Activated CD4-positive, alpha-beta T cell treated with anti-CD3 and anti-CD28 coated beads, Interleukin-2, amount 10 ng/mL, durations not matched to agents 7 days and 5 days (primary cell): Measurements from ENCODE around the gene SLC1A1. TPM values are rescaled to one million over a fixed set of nuclear protein-coding genes. Genes with fewer than 3 reads are reported as not detected.
"Not testable (repeated sequence)": the region's sequence is repeated elsewhere in the genome, so short reads cannot be mapped to it uniquely, and the experiment has no call there.

Source experiments
- CTCF ChIA-PET: fragments of 350-600 bp; sonication (Branson Sonifier 250); formaldehyde crosslinking; loops from one replicate; lab custom pipeline; 2021; ENCODE audit warnings: antibody characterized with exemption; lab: Charles Lee
- POLR2A ChIA-PET: fragments of 350-600 bp; sonication (Branson Sonifier 250); formaldehyde crosslinking; loops from one replicate; lab custom pipeline; 2021; ENCODE audit warnings: antibody characterized with exemption; lab: Charles Lee
- DNase-seq: peaks from one replicate; pipeline ENCODE4 v3.0.0-alpha.2; 2020
- H3K27ac Mint-ChIP-seq: one replicate; pipeline ENCODE4 v1.8.0; 2021; ENCODE audit warnings: mild to moderate bottlenecking, moderate library complexity, mixed read lengths
- H3K27me3 Mint-ChIP-seq: one replicate; pipeline ENCODE4 v1.8.0; 2021; ENCODE audit warnings: mixed read lengths
- H3K36me3 Mint-ChIP-seq: one replicate; pipeline ENCODE4 v1.8.0; 2021; ENCODE audit warnings: low read depth, mixed read lengths
- H3K4me1 Mint-ChIP-seq: one replicate; pipeline ENCODE4 v1.8.0; 2021; ENCODE audit warnings: mixed read lengths
- H3K4me3 Mint-ChIP-seq: one replicate; pipeline ENCODE4 v1.8.0; 2021; ENCODE audit warnings: mild to moderate bottlenecking, moderate library complexity, mixed read lengths
- H3K9me3 Mint-ChIP-seq: one replicate; pipeline ENCODE4 v1.8.0; 2021; ENCODE audit warnings: mixed read lengths
- total RNA-seq, 2 experiments: library from RNA; stranded (reverse); gene quantifications; one replicate each; pipeline ENCODE4 v1.2.3, GENCODE V29; 2021

SLC1A1 gene
- total RNA-seq, 2 experiments from 2014 or later: 0.10 TPM; not detected in 1

- ChIA-PET CTCF (no interaction called here), POLR2A (no interaction called here)
- no peaks in the 10 kb centered on the region for H3K27me3 Mint-ChIP-seq
- no peak overlapping the region for H3K27ac Mint-ChIP-seq
- H3K4me3 Mint-ChIP-seq: no peak overlapping the region
- no peaks in the 10 kb centered on the region for H3K9me3 Mint-ChIP-seq
- peaks cover 30% of the 10 kb centered on the region for H3K4me1 Mint-ChIP-seq
- no peak for DNase-seq
- H3K36me3 Mint-ChIP-seq: peaks cover 3% of the 10 kb centered on the region
Observed at GRCh38 chr9:4594545-4594944, 104.3 kb downstream of the SLC1A1 start.

GRCh38 chr9:4594994-4595393, 104.7 kb downstream of the SLC1A1 start:
- ChIA-PET POLR2A (no interaction called here), CTCF (no interaction called here)
- Mint-ChIP-seq H3K4me1 (peaks cover 34% of the 10 kb centered on the region), H3K4me3 (no peak overlapping the region), H3K9me3 (no peaks in the 10 kb centered on the region), H3K27me3 (no peaks in the 10 kb centered on the region), H3K27ac (no peak overlapping the region), H3K36me3 (peaks cover 3% of the 10 kb centered on the region)
- DNase-seq: no peak

- Mint-ChIP-seq H3K4me3 (peak overlapping the region; percentile 25), H3K27ac (peak overlapping the region; percentile 90), H3K9me3 (no peaks in the 10 kb centered on the region), H3K36me3 (peaks cover 3% of the 10 kb centered on the region), H3K4me1 (peaks cover 47% of the 10 kb centered on the region), H3K27me3 (no peaks in the 10 kb centered on the region)
- ChIA-PET CTCF (no interaction called here), POLR2A (no interaction called here)
- DNase-seq: peak; percentile 79
Observed at GRCh38 chr9:4596165-4596922, 106.1 kb downstream of the SLC1A1 start.

DNA sequence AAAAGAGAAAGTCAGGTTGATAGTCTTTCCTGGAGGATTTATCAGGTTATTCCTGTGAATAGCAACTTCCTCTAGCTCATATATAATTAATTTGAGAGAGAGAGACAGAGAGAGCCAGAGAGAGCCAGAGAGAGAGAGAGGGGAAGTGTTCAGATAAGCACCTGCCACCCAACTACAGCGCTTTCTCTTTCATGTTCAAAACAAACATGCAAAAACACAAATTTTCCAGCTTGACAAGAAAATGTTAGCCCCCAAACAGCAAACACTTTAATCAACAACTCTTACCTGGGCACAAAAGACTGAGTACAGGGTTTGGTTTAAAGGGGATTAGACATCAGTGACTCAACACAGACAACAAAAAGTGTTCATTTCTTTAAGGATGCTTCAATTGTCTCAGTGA, 110.1 kb downstream of the SLC1A1 start:
- Mint-ChIP-seq H3K36me3 (peaks cover 2% of the 10 kb centered on the region), H3K9me3 (peaks cover 4% of the 10 kb centered on the region), H3K27ac (peak overlapping the region; percentile 78), H3K4me3 (no peak overlapping the region), H3K4me1 (peaks cover 60% of the 10 kb centered on the region), H3K27me3 (no peaks in the 10 kb centered on the region)
- POLR2A ChIA-PET: interaction anchor here (0.6 kb wide), 1 partner anchor 98 kb away, joined by 3 read pairs; no protein-coding TSS in a partner anchor
- peak; percentile 40 for DNase-seq
- CTCF ChIA-PET: interaction anchor here (0.6 to 1.2 kb wide), 3 partner anchors 43 to 1209 kb away, joined by 3 to 4 read pairs (median 3); no protein-coding TSS in a partner anchor

DNA sequence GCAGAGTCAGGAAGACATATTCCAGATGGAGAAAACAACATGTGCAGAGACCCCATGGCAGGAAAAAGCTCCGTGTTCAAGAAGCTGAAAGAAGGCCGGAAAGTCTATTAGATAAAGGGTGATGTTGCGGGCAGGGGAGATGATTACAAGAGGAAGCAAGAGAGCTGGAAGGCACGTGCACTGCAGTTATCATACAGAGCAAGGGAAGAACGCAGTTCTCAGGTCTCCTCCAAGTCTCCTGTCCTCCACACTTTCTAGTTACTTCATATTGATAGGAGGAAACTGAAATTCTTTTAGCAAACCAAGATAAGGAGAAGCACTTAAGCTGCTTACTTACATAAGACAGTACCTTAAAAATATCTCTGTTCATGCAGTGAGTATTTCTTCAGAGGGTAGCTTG, 113.6 kb downstream of the SLC1A1 start:
- Mint-ChIP-seq H3K27ac (no peak overlapping the region), H3K9me3 (peaks cover 4% of the 10 kb centered on the region), H3K4me3 (no peak overlapping the region), H3K27me3 (no peaks in the 10 kb centered on the region), H3K36me3 (no peaks in the 10 kb centered on the region), H3K4me1 (peaks cover 37% of the 10 kb centered on the region)
- POLR2A ChIA-PET: no interaction called here
- DNase-seq: no peak
- CTCF ChIA-PET: interaction anchor here (1.1 to 3.2 kb wide), 2 partner anchors 19 to 155 kb away, joined by 3 to 10 read pairs; no protein-coding TSS in a partner anchor

DNA sequence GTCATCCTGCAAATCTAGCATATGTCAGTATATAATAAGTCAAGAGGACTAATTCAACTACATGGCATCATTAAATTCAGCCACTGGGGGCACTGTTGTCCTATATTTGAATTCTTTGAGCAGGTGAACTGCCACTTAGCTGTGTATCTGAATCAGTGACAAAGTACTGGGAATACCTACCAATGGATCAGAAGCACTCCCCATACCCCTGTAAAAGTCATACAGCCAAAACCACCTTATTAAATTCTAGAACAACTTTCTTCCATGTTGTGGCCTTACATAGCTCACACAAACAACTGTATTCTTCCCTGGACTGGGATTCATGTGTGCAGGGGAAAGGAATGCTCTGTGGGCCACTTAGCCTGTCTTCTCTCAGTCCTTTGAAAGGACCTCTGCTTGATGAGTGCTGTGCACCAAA, 114.4 kb downstream of the SLC1A1 start:
- no peaks in the 10 kb centered on the region for H3K36me3 Mint-ChIP-seq
- no peak overlapping the region for H3K4me3 Mint-ChIP-seq
- H3K9me3 Mint-ChIP-seq: peaks cover 4% of the 10 kb centered on the region
- POLR2A ChIA-PET: no interaction called here
- CTCF ChIA-PET: interaction anchor here (0.5 to 3.2 kb wide), 9 partner anchors 16 to 1682 kb away, joined by 3 to 10 read pairs (median 3); no protein-coding TSS in a partner anchor
- H3K4me1 Mint-ChIP-seq: peaks cover 36% of the 10 kb centered on the region
- H3K27ac Mint-ChIP-seq: no peak overlapping the region
- peak; percentile 82 for DNase-seq
- no peaks in the 10 kb centered on the region for H3K27me3 Mint-ChIP-seq

DNA sequence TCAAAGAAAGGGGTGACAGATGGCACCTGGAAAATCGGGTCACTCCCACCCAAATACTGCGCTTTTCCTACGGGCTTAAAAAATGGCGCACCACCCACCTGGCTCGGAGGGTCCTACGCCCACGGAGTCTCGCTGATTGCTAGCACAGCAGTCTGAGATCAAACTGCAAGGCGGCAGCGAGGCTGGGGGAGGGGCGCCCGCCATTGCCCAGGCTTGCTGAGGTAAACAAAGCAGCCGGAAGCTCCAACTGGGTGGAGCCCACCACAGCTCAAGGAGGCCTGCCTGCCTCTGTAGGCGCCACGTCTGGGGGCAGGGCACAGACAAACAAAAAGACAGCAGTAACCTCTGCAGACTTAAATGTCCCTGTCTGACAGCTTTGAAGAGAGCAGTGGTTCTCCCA, 115.8 kb downstream of the SLC1A1 start:
- DNase-seq: peak; percentile 49
- H3K27me3 Mint-ChIP-seq, H3K9me3 Mint-ChIP-seq, CTCF ChIA-PET, POLR2A ChIA-PET, H3K36me3 Mint-ChIP-seq, H3K27ac Mint-ChIP-seq, H3K4me3 Mint-ChIP-seq: not testable (repeated sequence)
- H3K4me1 Mint-ChIP-seq: peaks cover 23% of the 10 kb centered on the region

DNA sequence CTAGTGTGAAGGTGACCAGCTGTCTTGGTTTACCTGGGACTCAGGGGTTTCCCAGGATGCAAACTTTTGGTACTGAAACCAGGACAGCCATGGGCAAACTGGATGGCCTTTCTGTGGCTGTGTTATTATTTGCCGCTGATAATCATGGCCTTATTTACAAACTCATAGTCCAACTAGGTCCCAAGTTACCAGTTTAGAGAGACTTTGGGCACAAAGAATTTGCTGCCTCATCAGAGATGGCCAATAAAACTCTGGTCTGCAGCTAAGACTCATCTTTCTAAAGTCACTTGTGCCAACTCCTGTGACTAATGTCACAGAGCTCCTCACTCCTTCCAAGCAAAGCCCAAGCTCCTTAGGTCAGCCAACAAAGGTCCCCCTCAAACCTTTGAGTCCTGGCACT, 124.4 kb downstream of the SLC1A1 start:
- H3K27me3 Mint-ChIP-seq: peaks cover 2% of the 10 kb centered on the region
- no peak for DNase-seq
- H3K9me3 Mint-ChIP-seq: no peaks in the 10 kb centered on the region
- H3K36me3 Mint-ChIP-seq: no peaks in the 10 kb centered on the region
- H3K4me1 Mint-ChIP-seq: peaks cover 11% of the 10 kb centered on the region
- H3K27ac Mint-ChIP-seq: no peak overlapping the region
- CTCF ChIA-PET: no interaction called here
- no peak overlapping the region for H3K4me3 Mint-ChIP-seq
- POLR2A ChIA-PET: no interaction called here

DNA sequence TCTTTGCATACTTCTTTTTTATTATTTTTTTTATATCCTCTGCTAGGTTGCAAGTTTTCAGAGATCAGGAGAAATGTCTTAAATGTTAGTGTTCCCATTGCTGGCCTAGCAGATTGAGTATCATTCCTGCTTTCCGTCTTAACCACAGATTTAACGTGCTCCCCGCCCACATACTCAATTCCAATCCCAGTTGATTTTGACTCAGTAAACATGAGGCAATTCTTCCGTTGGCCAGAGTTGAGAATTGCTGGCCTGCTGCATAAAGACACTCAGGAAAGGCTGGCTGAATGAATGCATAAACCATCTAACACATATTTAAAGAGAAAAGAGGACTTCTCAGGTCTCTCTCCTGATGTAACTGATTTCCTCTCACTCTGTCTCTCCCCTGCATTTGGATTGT, 125.0 kb downstream of the SLC1A1 start:
- Mint-ChIP-seq H3K27me3 (peaks cover 2% of the 10 kb centered on the region), H3K27ac (no peak overlapping the region), H3K36me3 (no peaks in the 10 kb centered on the region), H3K4me1 (peaks cover 17% of the 10 kb centered on the region), H3K4me3 (no peak overlapping the region), H3K9me3 (no peaks in the 10 kb centered on the region)
- ChIA-PET POLR2A (no interaction called here), CTCF (no interaction called here)
- no peak for DNase-seq

GRCh38 chr9:4615778-4616177, 125.5 kb downstream of the SLC1A1 start:
- H3K4me3 Mint-ChIP-seq: no peak overlapping the region
- H3K36me3 Mint-ChIP-seq: no peaks in the 10 kb centered on the region
- POLR2A ChIA-PET: no interaction called here
- CTCF ChIA-PET: interaction anchor here (0.6 kb wide), 1 partner anchor 482 kb away, joined by 4 read pairs; no protein-coding TSS in a partner anchor
- peak; percentile 12 for DNase-seq
- peaks cover 2% of the 10 kb centered on the region for H3K27me3 Mint-ChIP-seq
- no peaks in the 10 kb centered on the region for H3K9me3 Mint-ChIP-seq
- no peak overlapping the region for H3K27ac Mint-ChIP-seq
- H3K4me1 Mint-ChIP-seq: peaks cover 23% of the 10 kb centered on the region

DNA sequence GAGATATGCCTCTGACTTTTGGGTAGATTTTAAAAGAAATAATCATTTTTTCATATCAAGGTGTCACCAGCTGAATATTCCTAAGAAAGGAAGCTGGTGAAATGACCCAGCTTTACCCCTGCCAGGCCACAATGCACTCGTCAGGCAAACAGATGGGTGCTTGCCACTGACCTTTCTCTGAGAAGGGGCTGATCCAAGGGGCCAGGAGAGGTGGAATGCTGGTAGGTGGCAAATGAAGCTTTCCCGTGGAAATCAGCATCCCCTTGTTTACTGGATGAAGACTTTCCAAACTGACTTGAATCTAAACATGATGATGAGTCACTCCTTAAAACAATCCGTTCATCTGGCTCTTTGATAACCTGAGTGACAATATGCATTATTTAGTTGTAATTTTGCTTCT, 127.5 kb downstream of the SLC1A1 start:
- no peak for DNase-seq
- Mint-ChIP-seq H3K4me1 (peaks cover 23% of the 10 kb centered on the region), H3K9me3 (no peaks in the 10 kb centered on the region), H3K27me3 (peaks cover 2% of the 10 kb centered on the region), H3K27ac (no peak overlapping the region), H3K4me3 (no peak overlapping the region), H3K36me3 (peaks cover 2% of the 10 kb centered on the region)
- ChIA-PET POLR2A (no interaction called here), CTCF (interaction anchor here (1.6 kb wide), 1 partner anchor 29 kb away, joined by 3 read pairs; no protein-coding TSS in a partner anchor)

- H3K4me3 Mint-ChIP-seq: no peak overlapping the region
- peaks cover 2% of the 10 kb centered on the region for H3K27me3 Mint-ChIP-seq
- H3K36me3 Mint-ChIP-seq: peaks cover 2% of the 10 kb centered on the region
- no peaks in the 10 kb centered on the region for H3K9me3 Mint-ChIP-seq
- POLR2A ChIA-PET: no interaction called here
- H3K27ac Mint-ChIP-seq: no peak overlapping the region
- H3K4me1 Mint-ChIP-seq: peaks cover 23% of the 10 kb centered on the region
- CTCF ChIA-PET: interaction anchor here (1.6 kb wide), 1 partner anchor 30 kb away, joined by 3 read pairs; no protein-coding TSS in a partner anchor
- DNase-seq: no peak
Observed at GRCh38 chr9:4618700-4619099, 128.4 kb downstream of the SLC1A1 start.

DNA sequence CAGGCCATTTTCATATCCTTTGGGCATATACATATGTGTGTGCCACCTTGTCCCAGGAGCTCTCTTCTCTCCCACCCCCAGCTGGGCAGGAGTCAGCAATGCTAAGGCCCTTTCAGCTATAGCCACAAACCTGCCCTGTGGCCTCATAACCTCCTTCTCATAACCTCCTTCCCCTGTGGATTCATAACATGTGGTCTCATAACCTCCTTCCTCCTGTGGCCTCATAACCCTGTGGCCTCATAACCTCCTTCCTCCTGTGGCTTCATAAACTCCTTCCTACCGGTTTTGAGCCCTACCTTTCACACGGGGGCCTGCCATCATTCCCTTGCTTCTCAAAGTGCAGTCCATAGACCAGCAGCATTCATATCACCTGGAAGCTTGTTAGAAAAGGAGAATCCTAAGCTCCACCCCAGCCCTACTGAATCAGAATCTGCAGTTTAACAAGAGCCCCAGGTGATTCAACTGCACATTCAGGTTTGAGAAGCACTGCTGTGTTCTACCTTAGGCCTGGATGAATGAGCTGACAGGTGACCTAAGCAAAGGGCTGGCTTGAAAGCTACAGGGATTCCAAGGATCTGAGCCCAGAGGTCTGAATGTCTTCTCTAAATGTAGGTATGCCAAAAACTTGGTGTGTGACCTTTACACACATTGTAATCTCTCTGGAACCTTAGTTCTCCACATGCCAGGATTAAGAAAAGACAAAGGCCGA, 129.9 kb downstream of the SLC1A1 start:
- Mint-ChIP-seq H3K27me3 (peaks cover 2% of the 10 kb centered on the region), H3K4me1 (peaks cover 22% of the 10 kb centered on the region), H3K36me3 (peaks cover 2% of the 10 kb centered on the region), H3K27ac (no peak overlapping the region), H3K4me3 (no peak overlapping the region), H3K9me3 (no peaks in the 10 kb centered on the region)
- POLR2A ChIA-PET: no interaction called here
- CTCF ChIA-PET: interaction anchor here (0.6 to 1.1 kb wide), 3 partner anchors 23 to 178 kb away, joined by 3 read pairs; no protein-coding TSS in a partner anchor
- peak; percentile 16 for DNase-seq
